Activated CD4-positive, alpha-beta memory T cell treated with anti-CD3 and anti-CD28 coated beads, Interleukin-2, amount 10 ng/mL, durations not matched to agents 7 days and 5 days (primary cell): ENCODE results near the gene PLCB3. TPM values are rescaled to one million over a fixed set of nuclear protein-coding genes. Genes with fewer than 3 reads are reported as not detected.

Source experiments
- CTCF ChIA-PET: fragments of 350-600 bp; sonication (Branson Sonifier 250); formaldehyde crosslinking; loops from one replicate; lab custom pipeline; 2021; ENCODE audit warnings: antibody characterized with exemption, inconsistent platforms; lab: Charles Lee
- POLR2A ChIA-PET: fragments of 350-600 bp; sonication (Branson Sonifier 250); formaldehyde crosslinking; loops from one replicate; lab custom pipeline; 2021; ENCODE audit warnings: antibody characterized with exemption; lab: Charles Lee
- DNase-seq: peaks from one replicate; pipeline ENCODE4 v3.0.0-alpha.2; 2020
- H3K27ac Mint-ChIP-seq: one replicate; pipeline ENCODE4 v1.8.0; 2021; ENCODE audit warnings: mild to moderate bottlenecking, mixed read lengths
- H3K27me3 Mint-ChIP-seq: one replicate; pipeline ENCODE4 v1.8.0; 2021; ENCODE audit warnings: mixed read lengths
- H3K36me3 Mint-ChIP-seq: one replicate; pipeline ENCODE4 v1.8.0; 2021; ENCODE audit warnings: low read depth, mixed read lengths
- H3K4me1 Mint-ChIP-seq: one replicate; pipeline ENCODE4 v1.8.0; 2021; ENCODE audit warnings: mixed read lengths
- H3K4me3 Mint-ChIP-seq: one replicate; pipeline ENCODE4 v1.8.0; 2021; ENCODE audit warnings: mild to moderate bottlenecking, mixed read lengths
- H3K9me3 Mint-ChIP-seq: one replicate; pipeline ENCODE4 v1.8.0; 2021; ENCODE audit warnings: mixed read lengths
- total RNA-seq, 2 experiments: library from RNA; stranded (reverse); gene quantifications; one replicate each; pipeline ENCODE4 v1.2.3, GENCODE V29; 2021

Gene PLCB3
- total RNA-seq, 2 experiments from 2014 or later = 12.5 to 14.0 TPM

DNA sequence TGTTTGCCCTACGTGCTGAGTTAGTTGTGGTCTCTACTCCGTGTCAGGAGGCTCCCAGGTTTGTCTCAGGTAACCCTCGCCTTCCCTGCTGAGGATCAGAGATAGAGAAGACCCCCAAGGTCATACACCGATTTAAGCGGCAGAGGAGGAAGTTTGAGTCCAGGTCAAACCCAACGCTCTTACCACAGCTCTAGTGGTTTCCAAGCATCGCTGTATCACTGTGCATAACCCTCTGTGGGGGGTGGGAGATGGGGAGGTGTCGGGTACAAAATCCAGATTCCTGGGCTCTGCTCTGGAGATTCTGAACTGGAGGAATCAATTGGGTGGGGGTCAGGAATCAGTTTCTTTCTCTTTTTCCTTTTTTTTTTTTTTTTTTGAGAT, 20.4 kb upstream of the PLCB3 start:
- Mint-ChIP-seq H3K4me3 (peak overlapping the region; percentile 85), H3K36me3 (peaks cover 14% of the 10 kb centered on the region), H3K4me1 (peaks cover 56% of the 10 kb centered on the region), H3K9me3 (no peaks in the 10 kb centered on the region), H3K27ac (peak overlapping the region; percentile 62), H3K27me3 (no peaks in the 10 kb centered on the region)
- CTCF ChIA-PET = interaction anchor here (0.7 kb wide), 1 partner anchor 1390 kb away, joined by 3 read pairs; no protein-coding TSS in a partner anchor
- POLR2A ChIA-PET = interaction anchor here (1.4 to 6.7 kb wide), 4 partner anchors 13 to 87 kb away, joined by 4 to 49 read pairs (median 8); partner anchors contain the start of genes FERMT3, FKBP2, PRDX5 and TRMT112
- no peak for DNase-seq

DNA sequence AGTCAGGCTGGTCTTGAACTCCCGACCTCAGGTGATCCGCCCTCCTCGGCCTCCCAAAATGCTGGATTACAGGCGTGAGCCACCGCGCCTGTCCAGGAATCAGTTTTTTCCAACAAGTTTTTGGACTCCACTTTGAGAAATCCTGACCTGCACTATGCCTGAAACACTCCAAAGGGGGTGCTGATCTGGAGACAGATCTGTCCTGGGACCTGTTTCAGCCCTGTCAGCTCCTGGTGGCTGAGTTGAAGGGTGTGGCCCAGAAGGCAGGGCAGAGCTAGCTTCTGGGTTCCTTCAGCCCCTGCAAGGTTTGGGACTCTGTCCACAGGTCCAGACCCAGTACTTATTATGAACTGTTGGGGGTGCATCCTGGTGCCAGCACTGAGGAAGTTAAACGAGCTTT, 19.8 kb upstream of the PLCB3 start:
- peaks cover 56% of the 10 kb centered on the region for H3K4me1 Mint-ChIP-seq
- no peak overlapping the region for H3K27ac Mint-ChIP-seq
- ChIA-PET CTCF (no interaction called here), POLR2A (interaction anchor here (1.4 to 6.7 kb wide), 4 partner anchors 12 to 73 kb away, joined by 4 to 49 read pairs (median 8); partner anchors contain the start of genes FERMT3, FKBP2 and STIP1)
- no peaks in the 10 kb centered on the region for H3K27me3 Mint-ChIP-seq
- DNase-seq = no peak
- H3K9me3 Mint-ChIP-seq = no peaks in the 10 kb centered on the region
- peaks cover 14% of the 10 kb centered on the region for H3K36me3 Mint-ChIP-seq
- peak overlapping the region; percentile 85 for H3K4me3 Mint-ChIP-seq

DNA sequence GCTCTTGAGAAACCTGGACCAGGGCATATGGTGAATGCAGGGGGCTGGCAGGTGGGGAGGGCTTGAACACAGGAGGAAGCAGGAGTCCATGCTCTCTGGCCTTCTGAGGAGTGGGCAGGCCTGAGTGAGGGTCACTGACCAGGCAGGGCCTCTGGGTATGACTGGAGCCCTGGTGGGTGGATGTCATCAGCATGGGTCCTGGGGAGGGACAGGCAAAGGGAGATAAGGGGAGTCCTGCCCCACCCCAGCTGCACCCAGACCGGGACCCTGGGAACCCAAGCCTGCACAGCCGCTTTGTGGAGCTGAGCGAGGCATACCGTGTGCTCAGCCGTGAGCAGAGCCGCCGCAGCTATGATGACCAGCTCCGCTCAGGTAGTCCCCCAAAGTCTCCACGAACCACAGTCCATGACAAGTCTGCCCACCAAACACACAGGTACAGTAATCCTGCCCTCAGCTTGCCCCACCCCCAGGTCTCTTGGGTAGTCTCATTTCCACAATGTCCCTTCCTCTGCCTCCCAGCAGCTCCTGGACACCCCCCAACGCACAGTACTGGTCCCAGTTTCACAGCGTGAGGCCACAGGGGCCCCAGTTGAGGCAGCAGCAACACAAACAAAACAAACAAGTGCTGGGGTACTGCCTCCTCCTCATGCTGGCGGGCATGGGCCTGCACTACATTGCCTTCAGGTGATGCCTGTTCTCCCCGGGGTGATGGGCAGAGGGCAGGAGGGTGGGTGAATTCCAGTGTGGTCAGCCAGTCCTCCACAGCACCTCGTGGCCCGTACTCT, 19.0 kb upstream of the PLCB3 start:
- DNase-seq = no peak
- peaks cover 16% of the 10 kb centered on the region for H3K36me3 Mint-ChIP-seq
- H3K9me3 Mint-ChIP-seq = no peaks in the 10 kb centered on the region
- POLR2A ChIA-PET = interaction anchor here (1.0 to 6.7 kb wide), 6 partner anchors 8 to 69 kb away, joined by 3 to 49 read pairs (median 4); partner anchors contain the start of genes FERMT3, FKBP2 and STIP1
- peaks cover 50% of the 10 kb centered on the region for H3K4me1 Mint-ChIP-seq
- no peak overlapping the region for H3K27ac Mint-ChIP-seq
- peak overlapping the region; percentile 85 for H3K4me3 Mint-ChIP-seq
- H3K27me3 Mint-ChIP-seq = no peaks in the 10 kb centered on the region
- CTCF ChIA-PET = interaction anchor here (0.8 kb wide), 2 partner anchors 28 to 85 kb away, joined by 3 to 5 read pairs; partner anchors contain the start of gene TRMT112

DNA sequence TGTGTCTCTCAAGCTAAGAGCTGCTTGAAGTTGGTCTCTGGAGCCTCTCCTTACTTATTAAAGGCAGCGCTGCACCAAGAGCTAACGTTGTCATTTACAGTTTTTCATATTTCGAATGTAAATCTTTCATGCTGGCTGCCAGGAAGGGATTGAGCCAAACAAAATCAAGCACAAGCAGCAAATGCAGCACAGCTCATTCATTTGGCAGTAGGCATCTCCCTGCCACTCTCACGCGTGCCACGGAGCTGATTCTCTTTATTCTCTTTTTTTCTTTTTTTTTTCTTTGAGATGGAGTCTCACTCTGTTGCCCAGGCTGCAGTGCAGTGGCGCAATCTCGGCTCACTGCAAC, 18.4 kb upstream of the PLCB3 start:
- DNase-seq = no peak
- Mint-ChIP-seq H3K36me3 (peaks cover 19% of the 10 kb centered on the region), H3K27ac (no peak overlapping the region), H3K4me3 (peak overlapping the region; percentile 53), H3K9me3 (no peaks in the 10 kb centered on the region), H3K4me1 (peaks cover 48% of the 10 kb centered on the region), H3K27me3 (no peaks in the 10 kb centered on the region)
- CTCF ChIA-PET = interaction anchor here (0.8 kb wide), 2 partner anchors 29 to 85 kb away, joined by 3 to 5 read pairs; partner anchors contain the start of gene TRMT112
- POLR2A ChIA-PET = interaction anchor here (1.0 to 6.7 kb wide), 8 partner anchors 9 to 68 kb away, joined by 3 to 49 read pairs (median 4); partner anchors contain the start of genes FERMT3, FKBP2 and STIP1

DNA sequence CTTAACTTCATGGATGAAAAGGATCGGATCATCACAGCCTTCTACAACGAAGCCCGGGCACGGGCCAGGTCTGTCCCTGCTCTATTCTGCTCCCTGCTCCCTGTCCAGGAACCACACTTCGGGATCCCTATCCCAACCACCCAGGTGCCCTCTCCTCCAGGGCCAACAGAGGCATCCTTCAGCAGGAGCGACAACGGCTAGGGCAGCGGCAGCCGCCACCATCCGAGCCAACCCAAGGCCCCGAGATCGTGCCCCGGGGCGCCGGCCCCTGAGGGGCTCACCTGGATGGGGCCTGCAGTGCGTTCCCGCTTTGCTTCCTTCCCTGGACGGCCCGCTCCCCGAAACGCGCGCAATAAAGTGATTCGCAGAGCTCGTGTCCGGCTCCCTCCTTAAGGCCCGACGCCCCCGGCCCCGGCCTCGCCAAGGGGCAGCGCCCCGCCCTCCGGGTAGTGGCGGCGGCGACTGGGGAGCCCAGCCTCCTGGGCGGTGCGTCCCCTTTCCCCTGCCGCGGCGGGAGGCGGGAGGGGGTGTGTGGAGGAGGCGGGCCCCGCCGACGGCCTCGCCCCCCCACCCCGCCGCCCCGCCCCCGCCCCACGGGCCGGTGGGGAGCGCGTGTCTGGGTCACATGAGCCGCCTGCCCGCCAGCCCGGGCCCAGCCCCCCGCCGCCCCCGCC, 17.3 kb upstream of the PLCB3 start, which contains the start of gene VEGFB:
TSS of gene VEGFB (plus strand) at position 672 of the 674 bp plus-strand sequence. CDS start 250 bp downstream, outside the sequence.
- peaks cover 18% of the 10 kb centered on the region for H3K36me3 Mint-ChIP-seq
- POLR2A ChIA-PET = interaction anchor here (0.7 to 6.7 kb wide), 6 partner anchors 9 to 48 kb away, joined by 3 to 49 read pairs (median 7); partner anchors contain the start of genes FERMT3, FKBP2 and STIP1
- H3K27me3 Mint-ChIP-seq = no peaks in the 10 kb centered on the region
- peak within 1 kb of the TSS; percentile 26 for H3K27ac Mint-ChIP-seq
- H3K4me1 Mint-ChIP-seq = peaks cover 46% of the 10 kb centered on the region
- H3K9me3 Mint-ChIP-seq = no peaks in the 10 kb centered on the region
- DNase-seq = peak; percentile 79
- H3K4me3 Mint-ChIP-seq = peak within 1 kb of the TSS; percentile 83
- CTCF ChIA-PET = interaction anchor here (2.0 kb wide), 1 partner anchor 16 kb away, joined by 5 read pairs; no protein-coding TSS in a partner anchor

DNA sequence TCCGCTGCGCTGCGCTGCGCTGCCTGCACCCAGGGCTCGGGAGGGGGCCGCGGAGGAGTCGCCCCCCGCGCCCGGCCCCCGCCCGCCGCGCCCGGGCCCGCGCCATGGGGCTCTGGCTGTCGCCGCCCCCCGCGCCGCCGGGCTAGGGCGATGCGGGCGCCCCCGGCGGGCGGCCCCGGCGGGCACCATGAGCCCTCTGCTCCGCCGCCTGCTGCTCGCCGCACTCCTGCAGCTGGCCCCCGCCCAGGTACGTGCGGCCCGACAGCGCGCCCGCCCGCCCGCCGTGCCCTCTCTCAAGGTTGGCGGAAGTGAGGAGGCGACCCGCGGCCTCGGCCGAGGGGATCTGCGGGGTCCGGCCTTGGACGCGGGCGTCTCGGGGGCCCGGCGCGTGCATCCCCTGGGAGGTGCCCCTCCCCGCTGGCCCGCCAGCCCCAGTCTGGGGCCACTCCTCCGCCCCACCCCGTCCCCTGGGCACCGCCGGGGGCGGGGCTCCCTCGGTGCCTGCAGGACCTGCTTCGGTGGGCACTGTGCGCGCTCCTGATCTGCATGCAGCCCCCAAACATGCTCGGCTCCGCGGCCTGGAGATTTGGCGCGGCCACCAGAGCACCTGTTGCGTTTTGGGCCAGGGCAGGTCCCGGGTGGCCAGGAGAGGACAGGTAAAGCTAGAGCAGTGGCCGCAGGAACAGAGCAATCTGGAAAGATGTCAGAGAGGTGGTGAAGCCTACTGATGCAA, 16.5 kb upstream of the PLCB3 start:
- no peaks in the 10 kb centered on the region for H3K27me3 Mint-ChIP-seq
- no peaks in the 10 kb centered on the region for H3K9me3 Mint-ChIP-seq
- H3K27ac Mint-ChIP-seq = no peak overlapping the region
- peaks cover 12% of the 10 kb centered on the region for H3K36me3 Mint-ChIP-seq
- peaks cover 43% of the 10 kb centered on the region for H3K4me1 Mint-ChIP-seq
- ChIA-PET CTCF (interaction anchor here (2.0 kb wide), 1 partner anchor 15 kb away, joined by 5 read pairs; no protein-coding TSS in a partner anchor), POLR2A (interaction anchor here (0.5 to 6.7 kb wide), 5 partner anchors 9 to 49 kb away, joined by 3 to 49 read pairs (median 5); partner anchors contain the start of genes FERMT3, FKBP2, NUDT22 and STIP1)
- peak overlapping the region; percentile 83 for H3K4me3 Mint-ChIP-seq
- peak; percentile 65 for DNase-seq

DNA sequence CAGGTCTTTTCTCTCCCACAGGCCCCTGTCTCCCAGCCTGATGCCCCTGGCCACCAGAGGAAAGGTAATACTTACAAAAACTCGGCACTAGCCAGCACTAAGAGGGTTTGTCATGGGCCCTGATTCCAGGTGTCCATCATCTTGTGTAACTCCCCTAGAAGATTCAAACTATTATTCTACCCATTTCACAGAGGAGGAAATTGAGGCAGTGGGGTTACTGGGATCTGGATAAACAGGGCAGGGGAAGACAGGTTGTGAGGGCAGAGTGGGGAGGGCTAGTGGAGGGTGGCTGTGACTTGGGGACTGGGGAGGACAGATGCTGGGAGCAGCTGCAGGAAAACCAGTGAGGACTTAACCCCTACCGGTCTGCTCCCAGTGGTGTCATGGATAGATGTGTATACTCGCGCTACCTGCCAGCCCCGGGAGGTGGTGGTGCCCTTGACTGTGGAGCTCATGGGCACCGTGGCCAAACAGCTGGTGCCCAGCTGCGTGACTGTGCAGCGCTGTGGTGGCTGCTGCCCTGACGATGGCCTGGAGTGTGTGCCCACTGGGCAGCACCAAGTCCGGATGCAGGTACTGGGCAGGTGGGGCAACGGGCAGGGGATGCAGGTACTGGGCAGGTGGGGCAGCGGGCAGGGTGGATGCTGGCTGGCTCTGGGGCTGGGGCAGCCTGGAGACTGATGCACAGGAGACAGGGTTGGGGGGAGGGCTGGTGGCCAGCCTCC, 15.7 kb upstream of the PLCB3 start:
- Mint-ChIP-seq H3K36me3 (peaks cover 12% of the 10 kb centered on the region), H3K4me1 (peaks cover 46% of the 10 kb centered on the region), H3K4me3 (peak overlapping the region; percentile 83), H3K27ac (no peak overlapping the region), H3K27me3 (no peaks in the 10 kb centered on the region), H3K9me3 (no peaks in the 10 kb centered on the region)
- ChIA-PET POLR2A (interaction anchor here (0.6 to 2.1 kb wide), 7 partner anchors 10 to 900 kb away, joined by 3 to 10 read pairs (median 3); partner anchors contain the start of genes FERMT3, NUDT22, STIP1 and TRPT1), CTCF (interaction anchor here (1.6 to 2.2 kb wide), 3 partner anchors 15 to 68 kb away, joined by 5 to 10 read pairs (median 5); partner anchors contain the start of gene FERMT3)
- DNase-seq = no peak

DNA sequence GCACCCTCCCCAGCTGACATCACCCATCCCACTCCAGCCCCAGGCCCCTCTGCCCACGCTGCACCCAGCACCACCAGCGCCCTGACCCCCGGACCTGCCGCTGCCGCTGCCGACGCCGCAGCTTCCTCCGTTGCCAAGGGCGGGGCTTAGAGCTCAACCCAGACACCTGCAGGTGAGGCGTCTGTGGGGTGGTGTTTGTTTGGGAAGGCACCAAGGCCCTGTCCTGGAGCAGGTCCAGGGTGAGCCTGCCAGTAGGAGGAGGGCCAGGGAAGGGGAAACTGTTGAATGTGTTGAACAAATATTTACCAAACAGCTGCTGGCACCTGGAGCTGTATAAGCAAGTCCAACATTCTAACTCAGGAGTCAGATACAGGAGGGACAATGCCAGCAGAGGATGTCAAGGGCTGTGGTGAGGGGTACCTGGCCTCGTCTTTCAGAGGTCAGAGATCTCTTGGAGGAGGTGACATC, 13.8 kb upstream of the PLCB3 start:
- Mint-ChIP-seq H3K4me1 (peaks cover 40% of the 10 kb centered on the region), H3K27ac (no peak overlapping the region), H3K27me3 (no peaks in the 10 kb centered on the region), H3K4me3 (no peak overlapping the region), H3K9me3 (no peaks in the 10 kb centered on the region), H3K36me3 (peaks cover 12% of the 10 kb centered on the region)
- POLR2A ChIA-PET = interaction anchor here (1.5 to 3.6 kb wide), 2 partner anchors 11 to 30 kb away, joined by 9 to 19 read pairs; partner anchors contain the start of genes FERMT3, NUDT22 and TRPT1
- CTCF ChIA-PET = interaction anchor here (1.6 to 2.2 kb wide), 2 partner anchors 31 to 66 kb away, joined by 5 to 10 read pairs; partner anchors contain the start of gene FERMT3
- DNase-seq = no peak

DNA sequence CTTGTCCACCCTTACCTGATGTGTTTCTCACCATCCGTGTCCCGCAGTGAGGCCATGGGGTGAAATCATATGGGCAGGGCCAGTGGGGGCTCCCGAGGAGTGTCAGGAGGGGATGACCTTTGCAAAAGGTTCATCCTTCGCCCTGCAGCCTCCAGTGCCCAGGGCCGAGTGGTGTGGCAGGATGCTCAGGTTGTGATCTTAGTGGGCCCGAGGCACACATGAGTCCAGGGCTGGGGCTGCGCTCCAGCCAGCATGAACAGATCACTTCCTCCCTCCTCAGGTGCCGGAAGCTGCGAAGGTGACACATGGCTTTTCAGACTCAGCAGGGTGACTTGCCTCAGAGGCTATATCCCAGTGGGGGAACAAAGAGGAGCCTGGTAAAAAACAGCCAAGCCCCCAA, 13.3 kb upstream of the PLCB3 start:
- H3K27me3 Mint-ChIP-seq = no peaks in the 10 kb centered on the region
- no peaks in the 10 kb centered on the region for H3K9me3 Mint-ChIP-seq
- peaks cover 10% of the 10 kb centered on the region for H3K36me3 Mint-ChIP-seq
- no peak overlapping the region for H3K4me3 Mint-ChIP-seq
- peaks cover 41% of the 10 kb centered on the region for H3K4me1 Mint-ChIP-seq
- H3K27ac Mint-ChIP-seq = peak overlapping the region; percentile 48
- POLR2A ChIA-PET = interaction anchor here (1.5 to 4.8 kb wide), 4 partner anchors 12 to 34 kb away, joined by 4 to 45 read pairs (median 14); partner anchors contain the start of genes FERMT3, NUDT22 and TRPT1
- CTCF ChIA-PET = no interaction called here
- no peak for DNase-seq

DNA sequence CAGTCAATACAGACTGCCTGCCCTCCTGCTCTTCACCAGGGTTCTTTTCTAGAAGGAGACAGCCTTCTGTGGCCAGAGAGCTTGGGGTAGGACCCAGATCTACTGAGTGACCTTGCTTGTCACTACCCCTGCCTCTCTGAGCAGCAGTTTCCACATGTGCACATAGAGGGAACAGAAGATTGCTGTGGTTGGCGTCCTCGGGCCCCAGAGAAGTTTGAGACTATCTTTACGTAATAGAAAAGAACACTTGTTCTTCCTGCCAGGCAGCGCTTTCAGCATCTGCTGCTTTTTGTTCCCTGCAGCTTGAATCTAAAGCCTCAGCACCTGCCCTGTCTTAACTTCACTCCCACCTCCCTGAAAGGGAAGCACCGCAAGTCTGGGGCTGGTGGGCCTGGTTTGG, 12.3 kb upstream of the PLCB3 start:
- Mint-ChIP-seq H3K4me1 (peaks cover 47% of the 10 kb centered on the region), H3K9me3 (no peaks in the 10 kb centered on the region), H3K4me3 (no peak overlapping the region), H3K27me3 (no peaks in the 10 kb centered on the region), H3K27ac (no peak overlapping the region), H3K36me3 (peaks cover 19% of the 10 kb centered on the region)
- no peak for DNase-seq
- ChIA-PET POLR2A (interaction anchor here (1.8 to 4.8 kb wide), 3 partner anchors 14 to 33 kb away, joined by 4 to 45 read pairs (median 19); partner anchors contain the start of genes FERMT3, NUDT22 and TRPT1), CTCF (interaction anchor here (2.0 kb wide), 1 partner anchor 62 kb away, joined by 5 read pairs; no protein-coding TSS in a partner anchor)
